Kidney tubule cell (primary cell): ENCODE results near the gene IRF3.
A peak's percentile ranks its signal among the peaks of the same experiment; 100 is the strongest.
"Not testable (repeated sequence)": the region's sequence is repeated elsewhere in the genome, so short reads cannot be mapped to it uniquely, and the experiment has no call there.

Source experiments
- DNase-seq: peaks from one replicate; pipeline ENCODE4 v3.0.0-alpha.2; 2018; ENCODE audit warnings: low spot score

The IRF3 gene

GRCh38 chr19:49645995-49646394, 19.7 kb downstream of the IRF3 start:
- no peak for DNase-seq

- no peak for DNase-seq
Measured at GRCh38 chr19:49645592-49645991, 20.1 kb downstream of the IRF3 start.

DNA sequence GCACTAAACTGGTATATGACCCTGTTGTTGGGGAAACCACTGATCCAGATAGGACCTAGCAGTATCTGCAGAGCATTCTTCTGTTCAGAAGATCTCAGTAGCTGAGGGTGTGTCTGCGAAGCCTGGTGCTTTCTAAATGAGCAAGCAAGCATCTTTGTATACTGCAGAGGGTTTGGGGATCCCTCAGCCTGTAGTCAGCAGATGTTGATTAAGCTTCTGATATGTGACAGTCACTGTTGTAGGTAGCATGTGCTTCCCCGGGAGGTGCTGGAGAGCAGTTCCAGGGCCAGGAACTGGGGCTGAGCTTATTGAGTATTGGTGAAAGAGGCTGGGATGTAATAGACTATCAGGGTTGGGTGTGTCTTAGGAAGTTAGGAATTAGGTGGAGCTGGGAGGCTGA, 22.2 kb downstream of the IRF3 start:
- DNase-seq, result no peak

- no peak for DNase-seq
Measured at GRCh38 chr19:49642492-49643035, 23.1 kb downstream of the IRF3 start.

- peak; percentile 100 for DNase-seq
Measured at GRCh38 chr19:49641688-49642491, 23.8 kb downstream of the IRF3 start, which contains the start of gene SCAF1. Gene SCAF1 (plus strand): TSS chr19:49642209. CDS start chr19:49645027, 2,818 bp downstream.

- DNase-seq, result peak; percentile 100
Measured at GRCh38 chr19:49640113-49640898, 25.4 kb downstream of the IRF3 start, which contains the start of gene RRAS. Gene RRAS (minus strand): TSS chr19:49640143. CDS start chr19:49640098, 45 bp downstream.

GRCh38 chr19:49639401-49640112, 26.1 kb downstream of the IRF3 start:
- DNase-seq, result peak; percentile 27

DNA sequence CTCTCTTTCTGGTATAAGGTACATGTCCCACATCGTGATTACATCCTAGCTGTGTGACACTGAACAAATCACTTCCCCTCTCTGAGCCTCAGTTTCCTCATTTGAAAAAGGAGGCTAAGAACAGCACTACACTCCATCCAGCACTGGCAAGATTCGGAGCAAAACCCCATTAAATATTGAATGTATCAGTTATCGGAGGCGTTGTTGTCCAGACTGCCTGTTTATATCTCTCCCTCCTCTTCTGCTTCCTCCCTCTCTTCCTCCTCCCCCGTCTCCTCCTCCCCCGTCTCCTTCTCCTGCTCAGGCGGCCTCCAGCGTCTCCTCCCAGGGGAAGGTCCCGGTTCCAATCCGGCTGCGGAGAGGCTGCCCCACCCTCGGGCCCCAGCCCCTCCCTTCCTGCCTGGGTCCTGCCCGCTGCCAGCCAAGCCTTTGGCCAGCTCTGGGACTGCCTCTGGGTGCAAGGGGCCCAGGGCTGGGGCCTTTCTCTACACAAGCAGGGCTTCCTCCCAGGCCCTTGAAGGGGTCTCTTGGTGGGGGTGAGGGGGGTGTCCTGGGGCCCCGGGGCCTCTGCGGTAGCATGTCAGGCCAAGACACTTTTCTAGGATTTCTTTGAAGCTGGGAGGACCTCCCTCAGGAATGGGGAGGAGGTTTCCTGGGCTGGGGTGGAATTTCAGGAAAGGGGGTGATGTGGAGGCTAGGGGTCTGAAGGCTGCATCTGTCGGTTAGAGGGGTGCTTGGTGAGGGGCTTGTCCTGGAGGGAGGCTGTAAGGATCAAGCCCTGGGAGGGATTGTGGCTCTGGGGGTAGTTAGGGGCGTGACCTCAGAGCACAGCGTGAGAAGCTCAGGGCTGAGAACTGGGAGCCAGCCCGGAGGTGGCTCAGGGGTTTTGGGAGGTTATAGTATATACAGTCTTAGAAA, 27.6 kb downstream of the IRF3 start:
- DNase-seq, result peak; percentile 86

- no peak for DNase-seq
Measured at GRCh38 chr19:49636233-49636932, 29.3 kb downstream of the IRF3 start.

- no peak for DNase-seq
Measured at GRCh38 chr19:49635530-49636232, 30.0 kb downstream of the IRF3 start.

DNA sequence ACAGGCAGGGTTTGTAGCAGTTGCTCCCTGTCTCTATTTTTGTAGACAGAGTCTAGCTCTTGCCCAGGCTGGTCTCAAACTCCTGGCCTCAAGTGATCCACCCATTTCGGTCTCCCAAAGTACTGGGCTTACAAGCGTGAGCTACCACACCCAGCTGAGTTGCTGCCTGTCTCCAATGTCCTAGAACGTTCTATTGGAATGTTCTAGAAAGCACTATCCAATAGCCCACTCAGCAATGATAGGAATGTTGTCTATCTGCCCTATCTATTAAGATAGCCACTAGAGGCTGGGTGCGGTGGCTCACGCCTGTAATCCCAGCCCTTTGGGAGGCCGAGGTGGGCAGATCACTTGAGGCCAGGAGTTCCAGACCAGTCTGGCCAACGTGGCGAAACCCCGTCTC, 32.4 kb downstream of the IRF3 start:
- DNase-seq, result not testable (repeated sequence)

DNA sequence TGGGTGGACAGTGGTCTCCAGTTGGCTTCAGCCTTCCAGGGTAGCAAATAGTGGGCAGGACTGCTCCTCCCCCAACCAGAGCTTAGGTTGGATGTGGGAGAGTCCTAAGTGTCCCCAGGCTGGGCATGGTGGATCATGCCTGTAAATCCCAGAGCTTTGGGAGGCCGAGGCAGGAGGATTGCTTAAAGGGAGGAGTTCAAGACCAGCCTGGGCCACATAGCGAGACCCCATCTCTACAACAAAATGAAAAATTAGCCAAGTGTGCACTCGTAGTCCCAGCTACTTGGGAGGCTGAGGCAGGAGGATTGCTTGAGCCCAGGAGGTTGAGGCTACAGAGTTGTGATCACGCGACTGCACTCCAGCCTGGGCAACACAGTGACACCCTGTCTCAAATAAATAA, 33.1 kb downstream of the IRF3 start:
- no peak for DNase-seq

DNA sequence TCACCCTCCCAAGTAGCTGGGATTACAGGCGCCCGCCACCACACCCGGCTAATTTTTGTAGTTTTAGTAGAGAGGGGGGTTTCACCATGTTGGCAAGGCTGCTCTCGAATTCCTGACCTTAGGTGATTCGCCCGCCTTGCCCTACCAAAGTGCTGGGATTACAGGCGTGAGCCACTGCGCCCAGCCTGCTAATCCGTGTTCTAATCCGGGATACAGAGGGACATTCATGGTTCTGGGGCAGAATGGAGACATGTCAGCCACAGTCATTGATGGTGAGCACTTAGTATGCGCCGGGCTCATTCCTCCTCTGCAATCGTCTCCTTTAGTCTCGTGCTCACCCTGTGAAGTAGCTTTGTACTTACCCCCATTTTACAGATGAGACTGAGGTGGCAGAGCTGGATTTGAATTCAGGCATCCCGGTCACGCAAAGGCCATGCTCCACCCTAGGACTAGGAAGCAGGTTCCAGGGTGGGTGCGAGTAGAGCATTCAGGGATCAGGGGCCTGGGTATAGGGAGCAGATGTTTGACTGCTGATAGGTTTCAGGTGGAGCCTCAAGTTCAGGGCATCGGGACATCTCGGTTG, 34.0 kb downstream of the IRF3 start:
- no peak for DNase-seq

DNA sequence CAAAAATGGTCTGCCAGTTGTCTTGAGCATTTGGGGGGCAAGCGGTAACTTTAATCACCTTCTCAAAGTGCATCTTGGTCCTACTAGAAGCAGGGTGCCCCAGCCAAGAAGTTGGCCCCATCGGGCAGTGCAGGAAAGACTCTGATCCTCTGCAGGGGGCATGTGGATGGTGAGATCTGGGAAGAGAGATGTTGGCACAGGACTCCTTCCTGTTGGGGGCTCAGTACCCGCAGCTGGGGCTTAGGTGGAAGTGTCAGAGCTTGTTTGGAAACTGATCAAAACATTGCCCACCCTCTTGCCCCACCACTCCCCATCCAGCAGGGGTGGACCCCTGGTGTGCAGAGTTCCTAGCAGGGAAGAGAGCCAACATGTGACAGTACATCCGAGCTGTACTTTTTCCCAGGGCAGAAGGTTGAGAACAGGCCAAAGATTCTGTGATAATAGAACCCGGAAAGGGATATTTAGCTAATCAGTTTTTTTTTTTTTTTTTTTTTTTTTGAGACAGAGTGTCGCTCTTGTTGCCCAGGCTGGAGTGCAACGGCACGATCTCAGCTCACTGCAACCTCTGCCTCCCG, 34.6 kb downstream of the IRF3 start:
- DNase-seq, result no peak

DNA sequence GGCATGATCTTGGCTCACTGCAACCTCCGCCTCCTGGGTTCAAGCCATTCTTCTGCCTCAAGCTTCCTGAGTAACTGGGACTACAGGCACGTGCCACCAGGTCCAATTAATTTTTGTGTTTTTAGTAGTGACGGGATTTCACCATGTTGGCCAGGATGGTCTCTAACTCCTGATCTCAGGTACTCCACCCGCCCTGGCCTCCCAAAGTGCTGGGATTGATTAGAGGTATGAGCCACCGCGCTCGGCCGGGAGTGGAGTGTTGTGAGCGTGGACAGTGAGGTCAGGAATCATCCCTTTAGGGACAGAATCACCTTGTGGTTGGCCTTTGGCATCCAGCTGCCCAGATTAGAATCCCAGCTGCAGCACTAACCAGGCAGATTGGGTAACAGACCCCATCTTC, 36.0 kb downstream of the IRF3 start:
- DNase-seq, result no peak

- no peak for DNase-seq
Measured at GRCh38 chr19:49626226-49626625, 39.4 kb downstream of the IRF3 start.

- DNase-seq, result no peak
Measured at GRCh38 chr19:49624967-49625910, 40.4 kb downstream of the IRF3 start.

- DNase-seq, result not testable (repeated sequence)
Measured at GRCh38 chr19:49617860-49618259, 47.8 kb downstream of the IRF3 start.
